GM13977 (cell line): ENCODE measurements around the gene PPP2R3A.

Experiments
- DNase-seq: peaks from one replicate; pipeline ENCODE4 v3.0.0; 2012; ENCODE audit warnings: low spot score
- in situ Hi-C: fragments of 300-500 bp; cut with MboI; formaldehyde crosslinking; loops from one replicate; pipeline ENCODE4 v1.12.0; 2022; ENCODE audit warnings: low sequenced_read_pairs, low pct_unique_long_range_greater_than_20kb, mixed read lengths, inconsistent platforms; ENCODE audit not compliant: unreplicated experiment
- TF ChIP-seq, protein P1 (sequence below): IDR thresholded peaks from 2 replicates; pipeline ENCODE4 v1.5.1; 2012; ENCODE audit warnings: mild to moderate bottlenecking, control low read depth; ENCODE audit not compliant: insufficient read depth; ENCODE audit errors: extremely low read depth, missing control alignments

The PPP2R3A gene

DNA sequence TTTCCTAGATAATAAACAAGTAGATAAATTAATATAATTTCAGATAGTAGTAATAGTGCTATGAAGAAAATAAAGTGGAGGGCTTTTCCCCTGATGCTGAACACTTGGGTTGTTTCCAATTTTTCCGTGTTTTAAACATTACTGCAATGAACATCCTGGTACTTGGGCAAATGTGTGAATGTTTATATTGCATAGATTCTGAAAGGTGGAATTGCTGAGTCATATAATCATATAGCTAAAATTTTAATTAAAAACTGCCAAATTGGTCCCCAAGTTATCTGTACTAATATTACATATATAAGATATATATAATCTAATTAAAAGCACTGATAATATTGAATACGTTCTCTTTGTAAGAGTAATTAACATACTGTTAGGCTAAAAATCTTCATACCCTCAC is 10.0 kb downstream of the PPP2R3A start:
- TF ChIP-seq, protein P1, sequence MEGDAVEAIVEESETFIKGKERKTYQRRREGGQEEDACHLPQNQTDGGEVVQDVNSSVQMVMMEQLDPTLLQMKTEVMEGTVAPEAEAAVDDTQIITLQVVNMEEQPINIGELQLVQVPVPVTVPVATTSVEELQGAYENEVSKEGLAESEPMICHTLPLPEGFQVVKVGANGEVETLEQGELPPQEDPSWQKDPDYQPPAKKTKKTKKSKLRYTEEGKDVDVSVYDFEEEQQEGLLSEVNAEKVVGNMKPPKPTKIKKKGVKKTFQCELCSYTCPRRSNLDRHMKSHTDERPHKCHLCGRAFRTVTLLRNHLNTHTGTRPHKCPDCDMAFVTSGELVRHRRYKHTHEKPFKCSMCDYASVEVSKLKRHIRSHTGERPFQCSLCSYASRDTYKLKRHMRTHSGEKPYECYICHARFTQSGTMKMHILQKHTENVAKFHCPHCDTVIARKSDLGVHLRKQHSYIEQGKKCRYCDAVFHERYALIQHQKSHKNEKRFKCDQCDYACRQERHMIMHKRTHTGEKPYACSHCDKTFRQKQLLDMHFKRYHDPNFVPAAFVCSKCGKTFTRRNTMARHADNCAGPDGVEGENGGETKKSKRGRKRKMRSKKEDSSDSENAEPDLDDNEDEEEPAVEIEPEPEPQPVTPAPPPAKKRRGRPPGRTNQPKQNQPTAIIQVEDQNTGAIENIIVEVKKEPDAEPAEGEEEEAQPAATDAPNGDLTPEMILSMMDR, result no peak
- DNase-seq, result no peak
- in situ Hi-C loops, result no loop called here

DNA sequence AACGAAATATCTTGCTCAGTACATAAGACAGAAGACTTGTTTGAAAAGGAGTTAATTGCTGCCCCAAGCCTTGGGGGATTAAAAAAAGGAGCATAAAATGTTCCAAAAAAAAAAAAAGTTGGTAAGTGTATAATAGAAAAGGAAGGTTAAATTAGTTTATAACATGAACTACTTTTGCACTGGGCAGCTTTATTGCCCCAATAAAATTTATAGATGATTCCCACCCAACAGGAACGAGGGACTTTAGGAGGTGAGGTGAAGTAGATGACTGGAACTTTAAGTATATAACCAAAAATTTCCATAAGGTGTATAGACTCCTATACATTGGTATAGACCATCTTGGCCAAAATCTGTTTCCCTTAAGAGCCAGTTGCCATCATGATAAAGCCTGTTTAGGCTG is 14.8 kb downstream of the PPP2R3A start:
- no peak for DNase-seq
- in situ Hi-C loops, result no loop called here
- TF ChIP-seq, protein P1, result no peak

DNA sequence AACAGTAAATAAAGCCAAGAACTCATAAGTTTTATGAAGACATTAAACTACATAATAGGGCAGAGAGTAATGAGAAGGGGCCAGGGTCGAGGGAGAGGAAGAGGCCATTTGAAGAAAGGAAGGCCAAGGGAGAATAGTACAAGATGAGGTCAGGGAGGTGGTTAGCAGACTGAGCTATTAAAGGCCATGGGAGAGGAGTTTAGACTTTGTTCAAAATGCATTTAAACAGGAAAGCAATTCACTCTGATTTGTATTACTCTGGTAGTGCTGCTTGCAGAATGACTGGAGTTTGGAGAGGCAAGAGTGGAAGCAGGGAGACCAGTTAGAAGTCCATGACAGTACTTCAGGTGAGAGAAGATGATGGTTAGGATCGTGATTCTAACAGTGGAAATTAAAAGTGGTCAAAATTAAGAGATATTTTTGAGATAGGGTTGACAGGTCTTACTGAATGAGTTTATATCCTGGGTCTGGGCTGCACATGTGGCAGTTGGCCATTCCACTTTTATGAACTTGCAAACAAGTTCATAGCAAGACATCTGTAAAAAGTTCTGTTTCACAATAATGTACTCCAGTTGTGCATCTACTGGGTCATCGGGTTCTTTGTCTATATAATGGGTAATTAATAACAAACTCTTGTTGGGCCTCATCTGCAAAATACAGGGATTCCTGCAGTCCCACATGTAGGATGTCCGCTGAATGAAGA is 16.3 kb downstream of the PPP2R3A start:
- TF ChIP-seq, protein P1, result no peak
- in situ Hi-C loops, result no loop called here
- no peak for DNase-seq

DNA sequence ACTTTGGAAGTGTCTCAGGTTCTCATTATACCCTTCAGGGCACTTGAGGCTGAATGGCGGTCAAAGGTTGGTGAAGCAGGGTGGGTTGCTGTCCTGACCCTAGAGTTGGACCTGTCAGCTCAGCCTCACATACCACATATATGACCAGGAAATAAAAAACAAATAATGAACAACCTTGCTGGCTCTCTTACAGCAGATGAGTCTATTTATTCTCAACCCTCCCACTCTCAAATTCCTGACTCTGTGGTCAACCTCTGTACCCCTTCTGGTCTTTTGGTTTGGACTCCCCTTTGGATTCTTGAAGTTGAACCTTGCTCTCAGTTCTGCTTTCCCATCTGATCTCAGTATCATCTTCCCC is 16.9 kb downstream of the PPP2R3A start:
- in situ Hi-C loops, result no loop called here
- DNase-seq, result no peak
- TF ChIP-seq, protein P1, result no peak

DNA sequence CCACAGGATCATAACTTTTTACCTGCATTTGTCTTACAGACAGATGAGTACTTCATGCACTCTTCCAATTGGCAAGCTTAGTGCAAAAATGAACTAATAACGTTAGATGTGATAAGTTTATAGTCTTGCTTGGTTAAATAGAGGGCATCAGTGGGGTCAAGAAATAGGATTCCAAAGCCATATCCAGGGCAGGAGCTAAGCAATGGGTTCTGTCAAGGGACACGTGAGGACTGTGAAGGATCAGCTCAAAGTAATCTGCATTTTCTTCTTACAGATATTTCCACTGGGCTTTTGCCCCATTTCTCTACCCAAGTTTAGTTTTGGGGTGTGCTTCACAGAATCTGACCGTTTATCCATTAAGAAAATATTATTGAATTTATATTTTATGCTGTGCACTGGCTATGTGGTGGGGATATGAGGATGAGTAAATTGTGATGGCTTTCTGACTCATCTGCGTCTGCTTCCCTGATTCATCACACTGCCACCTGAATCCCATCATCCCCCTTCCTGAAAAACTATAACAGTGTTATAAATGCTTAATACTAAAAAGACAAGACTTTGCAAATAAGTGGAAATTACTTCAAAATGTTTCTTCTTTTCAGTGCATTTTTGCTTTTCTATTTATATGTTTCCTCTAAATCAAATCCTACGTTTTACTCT is 17.5 kb downstream of the PPP2R3A start:
- in situ Hi-C loops, result no loop called here
- TF ChIP-seq, protein P1, result no peak
- DNase-seq, result no peak

DNA sequence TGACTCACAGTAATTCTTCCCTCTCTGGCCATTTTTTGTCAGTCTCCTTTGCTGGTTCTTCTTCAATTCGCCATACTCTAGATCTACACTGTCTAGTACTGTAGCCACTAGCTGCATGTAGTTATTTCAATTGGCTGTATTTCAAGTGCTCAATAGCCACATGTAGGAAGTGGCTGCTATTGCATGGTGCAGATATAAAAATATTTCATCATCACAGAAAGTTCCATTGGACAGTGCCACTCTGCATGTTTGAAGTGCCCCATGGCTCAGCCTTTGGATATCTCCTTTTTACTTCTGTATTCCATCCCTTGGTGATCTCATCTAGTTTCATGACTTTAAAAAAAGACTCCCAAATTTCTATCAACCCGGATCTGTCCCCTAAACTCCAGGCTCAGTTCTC is 22.1 kb downstream of the PPP2R3A start:
- no peak for DNase-seq
- in situ Hi-C loops, result no loop called here
- TF ChIP-seq, protein P1, result no peak

DNA sequence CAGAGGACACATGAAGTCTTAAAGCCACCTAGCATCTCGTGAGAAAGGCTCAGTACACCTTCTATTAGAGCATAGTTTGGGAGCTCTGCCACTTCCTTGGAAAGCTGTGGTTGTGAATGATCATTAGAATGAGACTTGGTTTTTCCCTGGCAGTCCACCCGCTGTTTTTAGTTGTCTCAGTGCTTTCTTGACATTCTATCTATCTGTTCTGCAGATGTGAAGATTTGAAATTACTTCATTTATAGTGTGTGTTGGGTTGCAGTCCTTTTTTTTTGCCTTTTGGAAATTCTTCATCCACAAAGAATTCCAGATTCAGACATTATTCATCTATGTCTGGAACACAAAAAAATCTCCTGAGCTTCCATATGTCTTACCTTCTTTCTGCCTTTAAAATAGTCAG is 23.7 kb downstream of the PPP2R3A start:
- TF ChIP-seq, protein P1, result no peak
- DNase-seq, result no peak
- in situ Hi-C loops, result no loop called here
